Activated CD4-positive, alpha-beta T cell treated with anti-CD3 and anti-CD28 coated beads for 36 hours (primary cell): ENCODE results near the gene PCNX2. TPM values are rescaled to one million over a fixed set of nuclear protein-coding genes. Genes with fewer than 3 reads are reported as not detected.

Experiments
- ATAC-seq: fragments of 200-7000 bp; cut with Tn5 transposase; one replicate; pipeline ENCODE4 v1.10.0; 2021; ENCODE audit warnings: mild to moderate bottlenecking, moderate library complexity
- CTCF ChIA-PET: fragments of 350-600 bp; sonication (Branson Sonifier 250); formaldehyde crosslinking; loops from one replicate; lab custom pipeline; 2021; ENCODE audit warnings: antibody characterized with exemption; lab: Charles Lee
- POLR2A ChIA-PET: fragments of 350-600 bp; sonication (Branson Sonifier 250); formaldehyde crosslinking; loops from one replicate; lab custom pipeline; 2021; ENCODE audit warnings: antibody characterized with exemption, inconsistent platforms; lab: Charles Lee
- DNase-seq: peaks from one replicate; pipeline ENCODE4 v3.0.0-alpha.2; 2020
- H3K27ac Mint-ChIP-seq: one replicate; pipeline ENCODE4 v1.8.0; 2021; ENCODE audit warnings: mixed read lengths
- H3K27me3 Mint-ChIP-seq: one replicate; pipeline ENCODE4 v1.8.0; 2021; ENCODE audit warnings: mixed read lengths
- H3K36me3 Mint-ChIP-seq: one replicate; pipeline ENCODE4 v1.8.0; 2021; ENCODE audit warnings: low read depth, mixed read lengths
- H3K4me1 Mint-ChIP-seq: one replicate; pipeline ENCODE4 v1.8.0; 2021; ENCODE audit warnings: mixed read lengths
- H3K4me3 Mint-ChIP-seq: one replicate; pipeline ENCODE4 v1.8.0; 2021; ENCODE audit warnings: mild to moderate bottlenecking, moderate library complexity, mixed read lengths
- H3K9me3 Mint-ChIP-seq: one replicate; pipeline ENCODE4 v1.8.0; 2021; ENCODE audit warnings: low read depth, mixed read lengths
- intact Hi-C, 2 experiments: fragments of 100-400 bp; cut with DNase I in 1 of 2; cut with micrococcal nuclease in 1 of 2; formaldehyde crosslinking; loops; one replicate each; pipeline versions ENCODE4 v1.14.2 to v1.15.1; 2022 to 2024; cut with DNase I, micrococcal nuclease
- total RNA-seq, 2 experiments: library from RNA; stranded (reverse); gene quantifications; one replicate each; pipeline ENCODE4 v1.2.3, GENCODE V29; 2021

The PCNX2 gene
- total RNA-seq, 2 experiments from 2014 or later: 14.7 to 18.1 TPM

GRCh38 chr1:233079574-233079973, 216.0 kb downstream of the PCNX2 start:
- intact Hi-C loops: no loop called here
- DNase-seq (no peak), ATAC-seq (no peak)
- Mint-ChIP-seq H3K9me3 (peaks cover 3% of the 10 kb centered on the region), H3K27me3 (no peaks in the 10 kb centered on the region), H3K36me3 (peaks cover 16% of the 10 kb centered on the region), H3K27ac (no peak overlapping the region), H3K4me3 (no peak overlapping the region), H3K4me1 (no peaks in the 10 kb centered on the region)
- ChIA-PET CTCF (no interaction called here), POLR2A (no interaction called here)

- no peak overlapping the region for H3K4me3 Mint-ChIP-seq
- no peaks in the 10 kb centered on the region for H3K4me1 Mint-ChIP-seq
- H3K27ac Mint-ChIP-seq: no peak overlapping the region
- ChIA-PET CTCF (no interaction called here), POLR2A (no interaction called here)
- intact Hi-C loops: no loop called here
- no peaks in the 10 kb centered on the region for H3K27me3 Mint-ChIP-seq
- no peak for DNase-seq
- peaks cover 14% of the 10 kb centered on the region for H3K36me3 Mint-ChIP-seq
- ATAC-seq: no peak
- H3K9me3 Mint-ChIP-seq: peaks cover 3% of the 10 kb centered on the region
Observed at GRCh38 chr1:233078396-233078795, 217.1 kb downstream of the PCNX2 start.

GRCh38 chr1:233075915-233076295, 219.6 kb downstream of the PCNX2 start:
- Mint-ChIP-seq H3K27me3 (no peaks in the 10 kb centered on the region), H3K4me3 (no peak overlapping the region), H3K9me3 (peaks cover 5% of the 10 kb centered on the region), H3K36me3 (peaks cover 16% of the 10 kb centered on the region), H3K4me1 (no peaks in the 10 kb centered on the region), H3K27ac (no peak overlapping the region)
- ATAC-seq (no peak), DNase-seq (no peak)
- intact Hi-C loops: no loop called here
- ChIA-PET POLR2A (no interaction called here), CTCF (no interaction called here)

GRCh38 chr1:233066087-233066486, 229.4 kb downstream of the PCNX2 start:
- ChIA-PET POLR2A (no interaction called here), CTCF (interaction anchor here (0.6 to 0.7 kb wide), 3 partner anchors 266 to 781 kb away, joined by 3 to 5 read pairs (median 3); no protein-coding TSS in a partner anchor)
- no peak overlapping the region for H3K4me3 Mint-ChIP-seq
- no peaks in the 10 kb centered on the region for H3K4me1 Mint-ChIP-seq
- no peak for DNase-seq
- peaks cover 30% of the 10 kb centered on the region for H3K36me3 Mint-ChIP-seq
- H3K9me3 Mint-ChIP-seq: no peaks in the 10 kb centered on the region
- H3K27ac Mint-ChIP-seq: no peak overlapping the region
- no peak for ATAC-seq
- no peaks in the 10 kb centered on the region for H3K27me3 Mint-ChIP-seq
- intact Hi-C loops: no loop called here

- Mint-ChIP-seq H3K27ac (no peak overlapping the region), H3K9me3 (no peaks in the 10 kb centered on the region), H3K27me3 (no peaks in the 10 kb centered on the region), H3K4me1 (no peaks in the 10 kb centered on the region), H3K4me3 (no peak overlapping the region), H3K36me3 (peaks cover 30% of the 10 kb centered on the region)
- ChIA-PET POLR2A (no interaction called here), CTCF (interaction anchor here (0.6 to 0.7 kb wide), 3 partner anchors 265 to 781 kb away, joined by 3 to 5 read pairs (median 3); no protein-coding TSS in a partner anchor)
- intact Hi-C loops: no loop called here
- ATAC-seq (no peak), DNase-seq (no peak)
Observed at GRCh38 chr1:233065685-233066084, 229.8 kb downstream of the PCNX2 start.

GRCh38 chr1:233064988-233065387, 230.5 kb downstream of the PCNX2 start:
- POLR2A ChIA-PET: no interaction called here

GRCh38 chr1:233063462-233063861, 232.1 kb downstream of the PCNX2 start:
- H3K9me3 Mint-ChIP-seq: no peaks in the 10 kb centered on the region
- ChIA-PET CTCF (no interaction called here), POLR2A (no interaction called here)
- H3K4me1 Mint-ChIP-seq: no peaks in the 10 kb centered on the region
- no peak for DNase-seq
- H3K27me3 Mint-ChIP-seq: no peaks in the 10 kb centered on the region
- no peak overlapping the region for H3K27ac Mint-ChIP-seq
- H3K36me3 Mint-ChIP-seq: peaks cover 32% of the 10 kb centered on the region
- ATAC-seq: no peak
- intact Hi-C loops: no loop called here
- H3K4me3 Mint-ChIP-seq: no peak overlapping the region

More at GRCh38 chr1:233064988-233065387, 230.5 kb downstream of the PCNX2 start:
- DNase-seq: no peak
- no peaks in the 10 kb centered on the region for H3K27me3 Mint-ChIP-seq
- H3K4me3 Mint-ChIP-seq: no peak overlapping the region
- peaks cover 30% of the 10 kb centered on the region for H3K36me3 Mint-ChIP-seq
- no peak overlapping the region for H3K27ac Mint-ChIP-seq
- no peaks in the 10 kb centered on the region for H3K9me3 Mint-ChIP-seq
- intact Hi-C loops: no loop called here
- CTCF ChIA-PET: no interaction called here
- no peaks in the 10 kb centered on the region for H3K4me1 Mint-ChIP-seq
- ATAC-seq: no peak

- no peak overlapping the region for H3K27ac Mint-ChIP-seq
Observed at GRCh38 chr1:233061265-233061664, 234.3 kb downstream of the PCNX2 start.

GRCh38 chr1:233060461-233060994, 235.0 kb downstream of the PCNX2 start:
- POLR2A ChIA-PET: no interaction called here
- H3K4me3 Mint-ChIP-seq: no peak overlapping the region
- CTCF ChIA-PET: no interaction called here
- H3K36me3 Mint-ChIP-seq: peaks cover 16% of the 10 kb centered on the region
- intact Hi-C loops: no loop called here
- H3K9me3 Mint-ChIP-seq: no peaks in the 10 kb centered on the region
- DNase-seq: no peak
- H3K4me1 Mint-ChIP-seq: no peaks in the 10 kb centered on the region
- ATAC-seq: no peak
- H3K27me3 Mint-ChIP-seq: no peaks in the 10 kb centered on the region
- no peak overlapping the region for H3K27ac Mint-ChIP-seq

More at GRCh38 chr1:233061265-233061664, 234.3 kb downstream of the PCNX2 start:
- POLR2A ChIA-PET: no interaction called here
- Mint-ChIP-seq H3K4me1 (no peaks in the 10 kb centered on the region), H3K27me3 (no peaks in the 10 kb centered on the region), H3K36me3 (peaks cover 23% of the 10 kb centered on the region), H3K4me3 (no peak overlapping the region), H3K9me3 (no peaks in the 10 kb centered on the region)
- DNase-seq: no peak
- intact Hi-C loops: no loop called here
- CTCF ChIA-PET: no interaction called here
- ATAC-seq: no peak

GRCh38 chr1:233057836-233058235, 237.7 kb downstream of the PCNX2 start:
- Mint-ChIP-seq H3K27ac (no peak overlapping the region), H3K36me3 (peaks cover 18% of the 10 kb centered on the region), H3K4me3 (no peak overlapping the region), H3K27me3 (no peaks in the 10 kb centered on the region), H3K9me3 (no peaks in the 10 kb centered on the region), H3K4me1 (no peaks in the 10 kb centered on the region)
- no peak for ATAC-seq
- DNase-seq: no peak
- intact Hi-C loops: no loop called here
- ChIA-PET CTCF (no interaction called here), POLR2A (no interaction called here)

GRCh38 chr1:233055879-233056641, 239.5 kb downstream of the PCNX2 start:
- ATAC-seq: no peak
- Mint-ChIP-seq H3K4me3 (no peak overlapping the region), H3K9me3 (no peaks in the 10 kb centered on the region), H3K4me1 (no peaks in the 10 kb centered on the region), H3K36me3 (peaks cover 32% of the 10 kb centered on the region), H3K27ac (no peak overlapping the region), H3K27me3 (no peaks in the 10 kb centered on the region)
- no peak for DNase-seq
- intact Hi-C loops: no loop called here
- POLR2A ChIA-PET: no interaction called here
- CTCF ChIA-PET: no interaction called here

GRCh38 chr1:233045588-233045987, 249.9 kb downstream of the PCNX2 start:
- intact Hi-C loops: no loop called here
- H3K27me3 Mint-ChIP-seq: no peaks in the 10 kb centered on the region
- ATAC-seq (no peak), DNase-seq (no peak)
- no peak overlapping the region for H3K4me3 Mint-ChIP-seq
- H3K36me3 Mint-ChIP-seq: peaks cover 34% of the 10 kb centered on the region
- ChIA-PET CTCF (no interaction called here), POLR2A (no interaction called here)
- no peaks in the 10 kb centered on the region for H3K4me1 Mint-ChIP-seq
- peaks cover 4% of the 10 kb centered on the region for H3K9me3 Mint-ChIP-seq
- H3K27ac Mint-ChIP-seq: no peak overlapping the region
